NCI-H446 (cell line): ENCODE measurements around the gene A3GALT2.
"Not testable (repeated sequence)": the region's sequence is repeated elsewhere in the genome, so short reads cannot be mapped to it uniquely, and the experiment has no call there.

Source experiments
- DNase-seq, 2 experiments: peaks; one replicate each; lab custom pipeline; 2025; lab: John Stamatoyannopoulos, UW

A3GALT2 gene

GRCh38 chr1:33312413-33312749 is 8.5 kb downstream of the A3GALT2 start:
- no peak for DNase-seq

- no peak for DNase-seq
These were observed 9.0 kb downstream of the A3GALT2 start for GRCh38 chr1:33311706-33312412.

GRCh38 chr1:33310702-33311101 is 10.2 kb downstream of the A3GALT2 start:
- DNase-seq, result no peak

- DNase-seq, result not testable (repeated sequence)
These were observed 11.5 kb downstream of the A3GALT2 start for GRCh38 chr1:33309351-33309750.

GRCh38 chr1:33307494-33307864 is 13.4 kb downstream of the A3GALT2 start:
- DNase-seq, result no peak

- DNase-seq, result no peak
These were observed 14.0 kb downstream of the A3GALT2 start for GRCh38 chr1:33306653-33307493.

GRCh38 chr1:33305816-33306652 is 14.9 kb downstream of the A3GALT2 start:
- DNase-seq, result no peak

- DNase-seq, result no peak
These were observed 15.9 kb downstream of the A3GALT2 start for GRCh38 chr1:33305016-33305415.

- no peak for DNase-seq
These were observed 18.6 kb downstream of the A3GALT2 start for GRCh38 chr1:33302325-33302724.

- no peak for DNase-seq
These were observed 19.5 kb downstream of the A3GALT2 start for GRCh38 chr1:33301273-33301984.

- peak in 1 of 2 experiments; percentile 24 for DNase-seq
These were observed 20.2 kb downstream of the A3GALT2 start for GRCh38 chr1:33300673-33301072.

GRCh38 chr1:33299461-33300155 is 21.3 kb downstream of the A3GALT2 start:
- no peak for DNase-seq

- DNase-seq, result peak in 1 of 2 experiments; percentile 57
These were observed 22.1 kb downstream of the A3GALT2 start for GRCh38 chr1:33298623-33299277.

GRCh38 chr1:33297911-33298622 is 22.8 kb downstream of the A3GALT2 start:
- DNase-seq, result no peak

- no peak for DNase-seq
These were observed 24.1 kb downstream of the A3GALT2 start for GRCh38 chr1:33296824-33297223.

GRCh38 chr1:33296082-33296458 is 24.8 kb downstream of the A3GALT2 start:
- no peak for DNase-seq

- DNase-seq, result peak; percentile 54 to 85
These were observed 25.3 kb downstream of the A3GALT2 start for GRCh38 chr1:33295450-33296081.

- no peak for DNase-seq
These were observed 25.9 kb downstream of the A3GALT2 start for GRCh38 chr1:33295023-33295422.
